ENCODE data around the gene SLC22A5.

- no peak for TF ChIP-seq CTCF (IDR thresholded peaks at IDR 0.05; ENCODE audit: control extremely low read depth in 1 of 3, insufficient read depth in 1 of 3, low read depth in 1 of 3, low read length in 3 of 3)
- no peak for TF ChIP-seq CHD7 (IDR thresholded peaks at IDR 0.05; ENCODE audit: insufficient replicate concordance, low read length)
- TF ChIP-seq CBX5 (IDR thresholded peaks at IDR 0.05; ENCODE audit: low read depth, low read length) = no peak
- TF ChIP-seq EGR1 (IDR thresholded peaks at IDR 0.05; ENCODE audit: borderline replicate concordance, low read depth, low read length) = no peak
- no peak for TF ChIP-seq EP300 (IDR thresholded peaks at IDR 0.05; ENCODE audit: borderline replicate concordance in 1 of 2, low read depth in 2 of 2, low read length in 2 of 2)
- no peak for TF ChIP-seq BRCA1 (IDR thresholded peaks at IDR 0.05; ENCODE audit: low read depth, low read length)
- no peak for TF ChIP-seq SRF (IDR thresholded peaks at IDR 0.05; ENCODE audit: low read depth, low read length)
- TF ChIP-seq NANOG (IDR thresholded peaks at IDR 0.05; ENCODE audit: insufficient read depth, low read depth, low read length, poor library complexity, severe bottlenecking) = no peak
- no peak for TF ChIP-seq USF2 (IDR thresholded peaks at IDR 0.05; ENCODE audit: low read length)
- no peak for TF ChIP-seq POLR2AphosphoS5 (IDR thresholded peaks at IDR 0.05; ENCODE audit: low read depth, low read length)
- TF ChIP-seq EZH2 (IDR thresholded peaks at IDR 0.05; ENCODE audit: low read depth, low read length, severe bottlenecking) = no peak
- no peak for TF ChIP-seq SIX5 (IDR thresholded peaks at IDR 0.05; ENCODE audit: low read depth, low read length)
These were observed 62.1 kb downstream of the SLC22A5 start for GRCh38 chr5:132431632-132432031.

Data from H1 (cell line).